ENCODE results near the gene ATP5MK.
"Not testable (repeated sequence)": the region's sequence is repeated elsewhere in the genome, so short reads cannot be mapped to it uniquely, and the experiment has no call there.

ATP5MK gene

DNA sequence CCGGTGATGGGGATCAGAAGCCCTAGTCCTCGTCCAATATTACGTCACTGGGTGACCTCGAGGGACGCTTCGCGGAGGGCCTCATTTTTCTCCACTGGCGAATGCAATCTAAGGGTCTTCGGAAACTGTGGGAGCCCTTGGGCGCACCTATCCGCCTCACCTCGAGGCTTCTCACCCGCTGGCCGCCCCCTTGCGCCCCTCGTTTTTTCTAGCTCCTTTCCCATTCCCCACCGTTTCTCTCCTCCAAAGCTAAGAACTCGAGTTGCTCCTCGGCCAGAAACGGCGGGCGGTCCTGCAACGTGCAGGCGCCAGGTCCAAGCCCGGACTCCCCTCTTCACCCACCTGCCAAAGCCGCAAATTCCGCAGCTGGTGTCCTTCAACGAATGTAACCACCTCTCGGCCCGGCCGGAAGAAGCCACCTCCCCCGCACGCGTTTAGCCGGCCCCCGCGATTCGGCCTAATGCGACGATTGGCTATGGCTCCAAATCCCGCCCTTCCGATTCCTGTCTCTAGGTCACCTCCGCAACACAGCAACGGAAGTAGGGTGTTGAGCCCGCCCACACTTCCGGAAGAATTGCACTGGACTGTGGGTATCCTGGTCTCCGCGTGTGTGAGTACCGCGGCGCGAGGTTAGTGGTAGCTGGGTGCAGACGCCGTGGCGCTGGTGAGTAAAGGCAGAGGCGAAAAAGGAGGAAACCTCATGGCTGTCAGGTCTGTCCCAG is at the start of gene ATP5MK, which contains the start of gene PDCD11:
TSS of gene ATP5MK (minus strand) at position 409 of the 722 bp plus-strand sequence. CDS start 4,018 bp downstream, outside the sequence.
TSS of gene PDCD11 (plus strand) at position 560 of the 722 bp plus-strand sequence. CDS start 1,801 bp downstream, outside the sequence.
- peak; percentile 99 for DNase-seq (ENCODE audit: low read depth)

DNA sequence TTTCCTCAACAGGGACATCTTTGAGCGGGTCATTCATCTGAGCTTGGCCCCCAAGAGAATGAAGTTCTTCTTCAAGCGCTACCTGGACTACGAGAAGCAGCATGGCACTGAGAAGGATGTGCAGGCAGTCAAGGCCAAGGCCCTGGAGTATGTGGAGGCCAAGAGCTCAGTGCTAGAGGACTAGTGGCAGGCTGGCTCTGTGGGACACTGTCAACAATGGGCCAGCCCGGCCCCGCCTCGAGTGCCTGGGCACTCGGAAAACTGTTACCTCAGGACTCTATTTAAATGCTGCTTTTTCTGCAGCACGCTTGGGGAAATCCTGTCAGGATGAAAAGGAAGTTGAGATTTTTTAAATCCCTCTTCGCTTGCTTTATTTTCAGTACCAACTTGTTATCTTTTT is 49.1 kb upstream of the ATP5MK start:
- DNase-seq (ENCODE audit: low read depth): no peak

- DNase-seq (ENCODE audit: low read depth): no peak
Measured at GRCh38 chr10:103444478-103444877, 48.2 kb upstream of the ATP5MK start.

DNA sequence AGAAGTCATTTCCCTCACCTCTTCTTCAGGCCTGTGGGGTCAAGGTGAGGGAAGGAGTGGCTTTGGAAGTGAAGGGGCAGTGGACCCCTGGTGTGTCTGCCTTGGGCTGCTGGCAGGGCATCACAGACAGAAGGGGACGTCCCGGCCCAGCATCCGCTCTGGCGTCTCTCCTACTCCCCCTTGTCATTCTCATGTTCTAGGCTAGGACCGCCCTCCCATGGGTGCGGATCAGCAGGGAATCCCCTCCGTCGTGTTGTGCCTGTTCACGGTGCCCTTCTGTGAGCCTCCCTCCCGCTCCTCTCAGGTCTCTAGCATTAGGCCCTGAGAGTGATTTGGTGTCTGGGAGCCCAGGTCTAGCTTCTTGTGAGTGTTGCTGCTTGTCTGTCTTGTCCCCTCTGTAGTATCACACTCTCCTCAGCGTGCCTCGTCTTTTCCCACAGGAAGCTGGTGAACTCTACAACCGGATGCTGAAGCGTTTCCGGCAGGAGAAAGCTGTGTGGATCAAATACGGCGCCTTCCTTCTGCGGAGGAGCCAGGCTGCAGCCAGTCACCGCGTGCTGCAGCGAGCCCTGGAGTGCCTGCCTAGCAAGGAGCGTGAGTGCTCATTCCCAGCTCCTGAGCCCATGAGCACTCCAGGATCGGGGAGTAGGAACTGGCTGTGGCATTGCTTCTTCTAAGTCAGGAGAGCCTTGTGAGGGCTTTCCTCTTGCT is 47.4 kb upstream of the ATP5MK start:
- DNase-seq (ENCODE audit: low read depth): no peak

- DNase-seq (ENCODE audit: low read depth): peak; percentile 32
Measured at GRCh38 chr10:103442031-103442461, 45.8 kb upstream of the ATP5MK start.

- DNase-seq (ENCODE audit: low read depth): no peak
Measured at GRCh38 chr10:103441611-103442010, 45.3 kb upstream of the ATP5MK start.

DNA sequence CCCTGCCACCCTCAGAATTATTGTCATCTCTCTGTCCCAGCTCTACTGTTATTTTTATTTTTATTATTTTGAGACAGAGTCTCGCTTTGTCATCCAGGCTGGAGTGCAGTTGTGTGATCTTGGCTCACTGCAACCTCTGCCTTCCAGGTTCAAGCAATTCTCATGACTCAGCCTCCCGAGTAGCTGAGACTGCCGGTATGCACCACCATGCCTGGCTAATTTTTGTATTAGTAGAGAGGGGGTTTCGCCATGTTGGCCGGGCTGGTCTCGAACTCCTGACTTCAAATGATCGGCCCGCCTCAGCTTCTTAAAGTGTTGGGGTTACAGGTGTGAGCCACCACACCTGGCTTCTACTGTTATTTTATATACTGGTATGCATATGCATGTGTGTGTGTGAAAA is 44.9 kb upstream of the ATP5MK start:
- no peak for DNase-seq (ENCODE audit: low read depth)

DNA sequence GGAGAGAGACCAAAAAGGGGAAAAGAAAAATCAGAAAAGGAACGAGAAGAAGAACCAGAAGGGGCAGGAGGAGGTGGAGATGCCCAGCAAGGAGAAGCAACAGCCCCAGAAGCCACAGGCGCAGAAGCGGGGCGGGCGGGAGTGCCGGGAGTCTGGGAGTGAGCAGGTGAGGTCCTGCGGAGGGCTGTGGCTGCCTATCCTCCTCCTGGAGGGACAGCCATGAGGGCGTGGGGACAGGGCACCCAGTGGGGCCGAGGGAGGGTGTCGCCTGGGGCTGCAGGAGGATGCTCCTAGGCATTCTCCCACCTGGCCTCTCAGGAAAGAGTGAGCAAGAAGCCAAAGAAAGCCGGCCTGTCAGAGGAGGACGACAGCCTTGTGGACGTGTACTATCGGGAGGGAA is 44.1 kb upstream of the ATP5MK start:
- DNase-seq (ENCODE audit: low read depth): no peak

DNA sequence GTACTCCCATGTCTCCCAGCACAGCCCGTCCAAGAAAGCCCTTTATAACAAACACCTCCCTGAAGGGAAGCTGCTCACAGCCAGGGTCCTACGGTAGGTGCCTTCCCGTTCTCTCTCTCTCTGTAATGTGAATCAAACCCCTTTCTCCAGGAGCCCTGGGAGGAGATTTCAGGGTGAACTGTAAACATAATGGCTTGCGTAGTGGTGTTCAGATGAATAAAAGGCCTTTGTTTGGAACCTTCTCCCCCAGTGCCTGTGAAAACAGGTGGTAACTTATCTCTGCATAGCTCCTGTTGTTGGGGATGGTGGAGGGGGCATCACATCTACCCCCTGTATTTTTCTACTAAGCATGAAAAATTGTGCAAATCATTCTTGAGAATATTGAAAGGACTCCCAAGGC is 43.5 kb upstream of the ATP5MK start:
- no peak for DNase-seq (ENCODE audit: low read depth)

GRCh38 chr10:103433858-103434257 is 37.6 kb upstream of the ATP5MK start:
- no peak for DNase-seq (ENCODE audit: low read depth)

DNA sequence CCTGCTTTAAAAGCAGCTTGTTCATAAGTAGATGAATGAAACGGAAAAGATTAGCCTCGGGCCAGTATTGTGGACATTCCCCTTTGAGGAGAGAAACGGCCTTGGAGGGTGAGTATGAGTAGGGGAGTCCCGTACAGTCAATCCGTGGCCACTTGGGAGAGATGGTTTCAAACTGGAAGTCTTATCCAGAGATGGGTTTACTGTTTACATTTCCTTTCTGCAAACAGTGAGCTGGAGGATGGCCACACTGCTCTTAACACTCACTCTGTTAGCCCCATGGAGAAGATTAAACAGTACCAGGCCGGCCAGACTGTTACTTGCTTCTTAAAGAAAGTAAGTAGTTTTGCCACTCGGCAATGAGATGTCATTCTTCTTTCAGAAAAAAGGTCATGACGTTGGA is 35.6 kb upstream of the ATP5MK start:
- no peak for DNase-seq (ENCODE audit: low read depth)

DNA sequence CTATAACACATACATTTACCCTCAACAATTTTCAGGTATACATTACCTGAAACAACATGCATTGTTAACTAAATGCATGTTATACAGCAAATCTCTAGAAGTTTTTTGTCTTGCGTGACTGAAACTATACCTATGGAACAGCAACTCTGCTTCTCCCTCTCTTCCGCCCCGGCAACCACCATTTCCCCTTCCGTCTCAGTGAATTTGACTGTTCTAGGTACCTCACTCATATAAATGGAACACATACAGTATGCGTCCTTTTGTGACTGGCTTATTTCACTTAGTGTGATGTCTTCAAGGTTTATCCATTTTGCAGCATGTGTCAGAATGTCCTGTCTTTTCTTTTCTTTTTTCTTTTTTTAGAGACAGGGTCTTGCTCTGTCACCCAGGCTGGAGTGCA is 33.4 kb upstream of the ATP5MK start:
- DNase-seq (ENCODE audit: low read depth): no peak

- no peak for DNase-seq (ENCODE audit: low read depth)
Measured at GRCh38 chr10:103428989-103429643, 32.8 kb upstream of the ATP5MK start.

DNA sequence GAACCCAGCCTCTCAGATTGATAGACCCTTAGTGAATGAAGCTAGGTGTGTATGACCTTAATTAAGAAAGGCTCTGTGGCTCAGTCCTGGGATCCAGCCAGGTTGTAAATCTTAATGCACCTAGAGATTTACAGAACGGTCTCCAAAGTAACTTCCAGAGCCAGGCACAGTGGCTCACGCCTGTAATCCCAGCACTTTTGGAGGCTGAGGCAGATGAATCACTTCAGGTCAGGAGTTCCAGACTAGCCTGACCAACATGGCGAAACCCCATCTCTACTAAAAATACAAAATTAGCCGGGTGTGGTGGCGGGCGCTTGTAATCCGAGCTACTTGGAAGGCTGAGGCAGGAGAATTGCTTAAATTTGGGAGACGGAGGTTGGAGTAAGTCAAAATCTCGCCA is 31.6 kb upstream of the ATP5MK start:
- DNase-seq (ENCODE audit: low read depth): no peak

DNA sequence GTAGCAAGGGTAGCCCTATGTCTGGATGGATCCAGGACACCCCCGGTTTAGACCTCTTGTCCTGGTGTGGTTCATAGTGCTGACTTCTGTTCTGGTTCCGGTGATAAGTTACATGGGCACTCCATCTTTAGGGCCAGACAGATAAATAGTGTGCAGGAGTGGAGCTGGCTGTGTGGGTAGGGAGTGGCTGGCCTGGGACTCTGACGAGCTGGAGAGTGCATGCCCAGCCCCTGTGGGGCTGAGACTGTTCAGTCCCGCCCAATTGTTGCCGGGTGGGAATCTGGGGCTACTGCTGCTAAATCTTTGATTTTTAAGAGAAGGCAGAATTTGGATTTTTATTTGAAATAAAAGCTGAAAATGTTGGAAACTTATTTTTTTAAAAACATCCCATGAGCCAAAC is 27.5 kb upstream of the ATP5MK start:
- no peak for DNase-seq (ENCODE audit: low read depth)

DNA sequence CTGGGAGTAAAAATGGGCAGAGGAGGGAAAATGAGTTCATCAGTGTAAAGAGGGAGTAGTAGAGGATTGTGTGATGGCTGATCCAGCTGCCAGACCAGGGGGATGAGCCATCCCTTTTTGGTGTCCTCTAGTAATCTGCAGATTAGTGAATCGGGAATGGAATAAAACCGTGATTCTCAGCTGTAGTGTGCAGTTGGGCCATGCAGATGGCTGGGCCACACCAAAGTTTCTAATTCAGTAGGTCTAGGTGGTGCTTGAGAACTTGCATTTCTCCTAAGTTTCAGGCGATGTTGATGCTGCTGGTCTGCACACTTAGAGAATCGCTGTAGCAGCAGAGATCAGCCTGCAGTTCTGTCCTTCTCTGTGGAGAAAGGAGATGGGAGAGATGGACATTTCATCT is 22.8 kb upstream of the ATP5MK start:
- DNase-seq (ENCODE audit: low read depth): no peak

DNA sequence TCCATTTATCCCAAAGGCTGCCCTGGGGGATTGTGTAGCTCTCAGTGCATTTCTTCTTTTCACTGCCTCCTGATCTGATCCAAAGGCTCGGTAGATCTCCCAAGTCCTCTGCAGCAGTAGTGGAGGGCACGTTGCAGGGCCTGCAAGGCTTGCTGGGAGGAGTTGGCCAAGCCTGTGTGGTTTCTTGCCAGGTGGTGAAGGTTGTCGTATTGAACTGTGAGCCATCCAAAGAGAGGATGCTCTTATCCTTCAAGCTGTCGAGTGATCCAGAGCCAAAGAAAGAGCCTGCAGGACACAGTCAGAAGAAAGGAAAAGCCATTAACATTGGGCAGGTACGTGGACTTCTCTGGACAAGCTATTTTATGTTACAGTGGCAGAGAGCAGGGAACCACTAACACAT is 21.3 kb upstream of the ATP5MK start:
- no peak for DNase-seq (ENCODE audit: low read depth)

DNA sequence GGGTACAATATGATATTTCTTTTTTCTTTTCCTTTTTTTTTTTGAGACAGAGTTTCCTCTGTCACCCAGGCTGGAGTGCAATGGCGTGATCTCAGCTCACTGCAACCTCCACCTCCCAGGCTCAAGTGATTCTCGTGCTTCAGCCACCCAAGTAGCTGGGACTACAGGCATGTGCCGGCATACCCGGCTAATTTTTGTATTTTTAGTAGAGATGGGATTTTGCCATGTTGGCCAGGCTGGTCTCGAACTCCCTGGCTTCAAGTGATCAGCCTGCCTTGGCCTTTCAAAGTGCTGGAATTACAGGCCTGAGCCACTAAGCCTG is 20.8 kb upstream of the ATP5MK start:
- not testable (repeated sequence) for DNase-seq (ENCODE audit: low read depth)

- peak; percentile 69 for DNase-seq (ENCODE audit: low read depth)
Measured at GRCh38 chr10:103416436-103417147, 20.3 kb upstream of the ATP5MK start.

DNA sequence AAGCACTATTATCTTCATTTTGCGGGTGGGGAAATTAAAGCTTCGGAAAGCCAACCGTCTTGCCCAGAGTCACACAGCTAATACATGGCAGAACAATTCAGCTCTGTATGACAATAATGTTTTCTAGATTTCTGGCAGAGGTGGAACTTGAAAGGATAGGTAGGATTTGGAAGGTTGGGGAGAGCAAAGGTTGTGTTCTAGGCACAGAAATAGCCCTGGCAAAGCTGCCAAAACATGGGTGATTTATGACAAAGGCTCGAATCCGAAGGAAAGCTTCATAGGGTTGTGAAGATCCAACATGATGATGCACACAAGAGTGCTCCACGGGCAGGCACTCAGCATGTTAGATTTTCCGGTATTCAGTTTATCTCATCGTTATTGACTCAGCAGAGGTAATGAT is 19.3 kb upstream of the ATP5MK start:
- DNase-seq (ENCODE audit: low read depth): no peak

DNA sequence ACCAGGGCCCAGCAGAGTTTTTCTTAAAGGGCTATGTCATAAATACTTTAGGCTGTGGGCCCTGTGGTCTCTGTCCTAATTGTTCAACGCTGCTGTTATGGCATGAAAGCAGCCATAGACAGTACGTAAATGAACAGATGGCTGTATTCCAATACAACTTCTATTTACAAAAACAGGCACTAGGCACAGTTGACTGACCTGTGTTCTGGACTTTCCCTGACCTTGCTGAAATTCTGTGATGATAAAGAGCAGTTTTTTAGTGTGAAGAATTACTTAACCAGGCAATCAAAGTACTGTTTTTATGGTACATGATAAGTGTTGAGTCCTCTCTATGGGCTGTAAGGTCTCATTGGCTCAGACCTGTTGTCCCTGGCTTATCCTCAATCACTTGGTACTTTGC is 17.3 kb upstream of the ATP5MK start:
- no peak for DNase-seq (ENCODE audit: low read depth)

DNA sequence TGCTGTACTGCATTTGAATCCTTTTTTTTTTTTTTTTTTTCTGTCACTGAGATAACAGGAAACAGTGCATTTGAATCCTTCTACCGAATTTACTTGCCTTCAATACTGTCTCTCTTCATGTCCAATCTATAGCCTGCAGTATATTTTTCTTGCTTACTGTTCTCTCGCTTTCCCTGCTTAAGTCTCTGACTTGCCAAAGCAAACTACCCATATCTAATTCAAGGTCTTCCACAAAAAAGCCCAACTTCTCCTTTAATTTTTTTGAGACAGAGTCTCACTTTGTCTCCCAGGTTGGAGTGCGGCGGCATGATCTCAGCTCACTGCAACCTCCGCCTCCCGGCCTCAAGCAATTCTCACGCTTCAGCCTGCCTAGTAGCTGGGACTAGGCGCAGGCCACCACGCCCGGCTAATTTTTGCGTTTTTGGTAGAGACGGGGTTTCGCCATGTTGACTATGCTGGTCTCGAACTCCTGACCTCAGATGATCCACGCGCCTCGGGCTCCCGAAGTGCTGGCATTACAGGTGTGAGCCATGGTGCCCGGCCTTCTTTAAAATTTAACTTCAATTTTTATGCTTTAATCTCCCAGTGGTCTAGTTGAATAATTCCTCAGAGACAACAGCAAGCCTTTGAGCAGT is 1.0 kb upstream of the ATP5MK start:
- peak; percentile 31 for DNase-seq (ENCODE audit: low read depth)
